Stimulated activated CD8-positive, alpha-beta memory T cell treated with anti-CD3 and anti-CD28 coated beads, Interleukin-4, amount 100 ng/mL, for 1 hour (primary cell): Measurements from ENCODE around the gene AMELY.
"Not testable (repeated sequence)": the region's sequence is repeated elsewhere in the genome, so short reads cannot be mapped to it uniquely, and the experiment has no call there.

Experiments used
- DNase-seq, 2 donors: peaks; one replicate each; pipeline ENCODE4 v3.0.0-alpha.2; 2020; ENCODE audit warnings: low read depth in 2 of 2, low spot score in 1 of 2

The AMELY gene

GRCh38 chrY:6911253-6911881, at the start of gene AMELY:
AMELY (minus strand) TSS chrY:6911752; CDS start chrY:6872608, 39,144 bp downstream.
- DNase-seq, result no peak

- no peak for DNase-seq
These were observed 38.4 kb upstream of the AMELY start for GRCh38 chrY:6949947-6950346.

- no peak for DNase-seq
These were observed 36.8 kb upstream of the AMELY start for GRCh38 chrY:6948378-6948777.

- no peak for DNase-seq
These were observed 36.1 kb upstream of the AMELY start for GRCh38 chrY:6947695-6948094.

GRCh38 chrY:6935497-6935896, 23.9 kb upstream of the AMELY start:
- no peak for DNase-seq

GRCh38 chrY:6931779-6932396, 20.3 kb upstream of the AMELY start:
- no peak for DNase-seq

GRCh38 chrY:6929237-6929636, 17.7 kb upstream of the AMELY start:
- no peak for DNase-seq

- no peak for DNase-seq
These were observed 16.7 kb upstream of the AMELY start for GRCh38 chrY:6928265-6928664.

GRCh38 chrY:6921061-6921460, 9.5 kb upstream of the AMELY start:
- DNase-seq, result no peak

- DNase-seq, result no peak
These were observed 1.8 kb upstream of the AMELY start for GRCh38 chrY:6913362-6913761.

GRCh38 chrY:6910372-6911252, 940 bp downstream of the AMELY start, which contains the start of gene TBL1Y:
TBL1Y (plus strand) TSS chrY:6910697; CDS start chrY:7025085, 114,388 bp downstream.
- DNase-seq, result no peak

- no peak for DNase-seq
These were observed 1.7 kb downstream of the AMELY start for GRCh38 chrY:6909856-6910255.

- no peak for DNase-seq
These were observed 2.4 kb downstream of the AMELY start for GRCh38 chrY:6909118-6909521.

GRCh38 chrY:6908021-6908420, 3.5 kb downstream of the AMELY start:
- not testable (repeated sequence) for DNase-seq

- no peak for DNase-seq
These were observed 4.0 kb downstream of the AMELY start for GRCh38 chrY:6907591-6907990.

- not testable (repeated sequence) for DNase-seq
These were observed 9.4 kb downstream of the AMELY start for GRCh38 chrY:6902116-6902515.

- no peak for DNase-seq
These were observed 16.3 kb downstream of the AMELY start for GRCh38 chrY:6895236-6895635.

- no peak for DNase-seq
These were observed 17.1 kb downstream of the AMELY start for GRCh38 chrY:6894496-6894895.

- no peak for DNase-seq
These were observed 62.2 kb downstream of the AMELY start for GRCh38 chrY:6849384-6849783.

- DNase-seq, result not testable (repeated sequence)
These were observed 68.9 kb downstream of the AMELY start for GRCh38 chrY:6842650-6843049.
